Measurements from ENCODE around the gene CTSE.

Gene CTSE

GRCh38 chr1:206049293-206049692 is 25.6 kb upstream of the CTSE start:
- Histone ChIP-seq H3K9ac (ENCODE audit: low read length in 2 of 2) (no peak overlapping the region), H3K27me3 (ENCODE audit: control insufficient read depth in 1 of 2, insufficient read depth in 2 of 2, low read length in 2 of 2) (no peaks in the 10 kb centered on the region), H3K36me3 (ENCODE audit: control insufficient read depth in 2 of 2, insufficient read depth in 2 of 2, low read length in 2 of 2) (no peaks in the 10 kb centered on the region), H3K4me3 (ENCODE audit: low read length in 2 of 2) (no peak overlapping the region), H3K27ac (ENCODE audit: low read length) (no peak overlapping the region), H3K9me3 (ENCODE audit: control insufficient read depth in 2 of 2, low read length in 2 of 2) (no peaks in the 10 kb centered on the region), H3K4me1 (ENCODE audit: control insufficient read depth, insufficient read depth, low read length) (no peaks in the 10 kb centered on the region)

GRCh38 chr1:206048582-206048981 is 24.9 kb upstream of the CTSE start:
- H3K9me3 ChIP-seq (ENCODE audit: control insufficient read depth in 2 of 2, low read length in 2 of 2), result no peaks in the 10 kb centered on the region
- H3K36me3 ChIP-seq (ENCODE audit: control insufficient read depth in 2 of 2, insufficient read depth in 2 of 2, low read length in 2 of 2), result no peaks in the 10 kb centered on the region
- H3K9ac ChIP-seq (ENCODE audit: low read length in 2 of 2), result no peak overlapping the region
- no peaks in the 10 kb centered on the region for H3K27me3 ChIP-seq (ENCODE audit: control insufficient read depth in 1 of 2, insufficient read depth in 2 of 2, low read length in 2 of 2)
- no peak overlapping the region for H3K27ac ChIP-seq (ENCODE audit: low read length)
- no peaks in the 10 kb centered on the region for H3K4me1 ChIP-seq (ENCODE audit: control insufficient read depth, insufficient read depth, low read length)
- H3K4me3 ChIP-seq (ENCODE audit: low read length in 2 of 2), result no peak overlapping the region

- no peaks in the 10 kb centered on the region for H3K4me1 ChIP-seq (ENCODE audit: control insufficient read depth, insufficient read depth, low read length)
- no peak overlapping the region for H3K4me3 ChIP-seq (ENCODE audit: low read length in 2 of 2)
- H3K9ac ChIP-seq (ENCODE audit: low read length in 2 of 2), result no peak overlapping the region
- H3K9me3 ChIP-seq (ENCODE audit: control insufficient read depth in 2 of 2, low read length in 2 of 2), result no peaks in the 10 kb centered on the region
- H3K27me3 ChIP-seq (ENCODE audit: control insufficient read depth in 1 of 2, insufficient read depth in 2 of 2, low read length in 2 of 2), result no peaks in the 10 kb centered on the region
- no peaks in the 10 kb centered on the region for H3K36me3 ChIP-seq (ENCODE audit: control insufficient read depth in 2 of 2, insufficient read depth in 2 of 2, low read length in 2 of 2)
- no peak overlapping the region for H3K27ac ChIP-seq (ENCODE audit: low read length)
These were observed 23.6 kb upstream of the CTSE start for GRCh38 chr1:206047271-206047670.

GRCh38 chr1:206041640-206042039 is 17.9 kb upstream of the CTSE start:
- H3K9me3 ChIP-seq (ENCODE audit: control insufficient read depth in 2 of 2, low read length in 2 of 2), result no peaks in the 10 kb centered on the region
- H3K9ac ChIP-seq (ENCODE audit: low read length in 2 of 2), result no peak overlapping the region
- H3K4me1 ChIP-seq (ENCODE audit: control insufficient read depth, insufficient read depth, low read length), result no peaks in the 10 kb centered on the region
- H3K27ac ChIP-seq (ENCODE audit: low read length), result no peak overlapping the region
- no peaks in the 10 kb centered on the region for H3K36me3 ChIP-seq (ENCODE audit: control insufficient read depth in 2 of 2, insufficient read depth in 2 of 2, low read length in 2 of 2)
- no peak overlapping the region for H3K4me3 ChIP-seq (ENCODE audit: low read length in 2 of 2)
- peaks cover 8% of the 10 kb centered on the region in 2 donors for H3K27me3 ChIP-seq (ENCODE audit: control insufficient read depth in 1 of 2, insufficient read depth in 2 of 2, low read length in 2 of 2)

- no peak overlapping the region for H3K9ac ChIP-seq (ENCODE audit: low read length in 2 of 2)
- no peak overlapping the region for H3K4me3 ChIP-seq (ENCODE audit: low read length in 2 of 2)
- H3K27me3 ChIP-seq (ENCODE audit: control insufficient read depth in 1 of 2, insufficient read depth in 2 of 2, low read length in 2 of 2), result peaks cover 8% of the 10 kb centered on the region in 2 donors
- no peaks in the 10 kb centered on the region for H3K36me3 ChIP-seq (ENCODE audit: control insufficient read depth in 2 of 2, insufficient read depth in 2 of 2, low read length in 2 of 2)
- H3K9me3 ChIP-seq (ENCODE audit: control insufficient read depth in 2 of 2, low read length in 2 of 2), result no peaks in the 10 kb centered on the region
- H3K27ac ChIP-seq (ENCODE audit: low read length), result no peak overlapping the region
- H3K4me1 ChIP-seq (ENCODE audit: control insufficient read depth, insufficient read depth, low read length), result no peaks in the 10 kb centered on the region
These were observed 16.6 kb upstream of the CTSE start for GRCh38 chr1:206040328-206040727.

GRCh38 chr1:206039046-206039973 is 15.6 kb upstream of the CTSE start:
- H3K9me3 ChIP-seq (ENCODE audit: control insufficient read depth in 2 of 2, low read length in 2 of 2), result no peaks in the 10 kb centered on the region
- no peaks in the 10 kb centered on the region for H3K36me3 ChIP-seq (ENCODE audit: control insufficient read depth in 2 of 2, insufficient read depth in 2 of 2, low read length in 2 of 2)
- no peak overlapping the region for H3K4me3 ChIP-seq (ENCODE audit: low read length in 2 of 2)
- no peak overlapping the region for H3K27ac ChIP-seq (ENCODE audit: low read length)
- H3K27me3 ChIP-seq (ENCODE audit: control insufficient read depth in 1 of 2, insufficient read depth in 2 of 2, low read length in 2 of 2), result peaks cover 8% of the 10 kb centered on the region in 2 donors
- no peak overlapping the region for H3K9ac ChIP-seq (ENCODE audit: low read length in 2 of 2)
- no peaks in the 10 kb centered on the region for H3K4me1 ChIP-seq (ENCODE audit: control insufficient read depth, insufficient read depth, low read length)

- no peak overlapping the region for H3K27ac ChIP-seq (ENCODE audit: low read length)
- no peaks in the 10 kb centered on the region for H3K4me1 ChIP-seq (ENCODE audit: control insufficient read depth, insufficient read depth, low read length)
- no peaks in the 10 kb centered on the region for H3K36me3 ChIP-seq (ENCODE audit: control insufficient read depth in 2 of 2, insufficient read depth in 2 of 2, low read length in 2 of 2)
These were observed 13.9 kb upstream of the CTSE start for GRCh38 chr1:206037581-206037980.

GRCh38 chr1:206036663-206037455 is 13.2 kb upstream of the CTSE start:
- Histone ChIP-seq H3K4me1 (ENCODE audit: control insufficient read depth, insufficient read depth, low read length) (no peaks in the 10 kb centered on the region), H3K27ac (ENCODE audit: low read length) (no peak overlapping the region), H3K27me3 (ENCODE audit: control insufficient read depth in 1 of 2, insufficient read depth in 2 of 2, low read length in 2 of 2) (peaks cover 8% of the 10 kb centered on the region in 2 donors), H3K4me3 (ENCODE audit: low read length in 2 of 2) (no peak overlapping the region), H3K36me3 (ENCODE audit: control insufficient read depth in 2 of 2, insufficient read depth in 2 of 2, low read length in 2 of 2) (no peaks in the 10 kb centered on the region), H3K9ac (ENCODE audit: low read length in 2 of 2) (no peak overlapping the region), H3K9me3 (ENCODE audit: control insufficient read depth in 2 of 2, low read length in 2 of 2) (peaks cover 0 to 4% of the 10 kb centered on the region in 2 donors)

More at GRCh38 chr1:206037581-206037980, 13.9 kb upstream of the CTSE start:
- Histone ChIP-seq H3K9me3 (ENCODE audit: control insufficient read depth in 2 of 2, low read length in 2 of 2) (peaks cover 0 to 4% of the 10 kb centered on the region in 2 donors), H3K4me3 (ENCODE audit: low read length in 2 of 2) (no peak overlapping the region), H3K27me3 (ENCODE audit: control insufficient read depth in 1 of 2, insufficient read depth in 2 of 2, low read length in 2 of 2) (peaks cover 8% of the 10 kb centered on the region in 2 donors), H3K9ac (ENCODE audit: low read length in 2 of 2) (no peak overlapping the region)

- Histone ChIP-seq H3K4me3 (ENCODE audit: low read length in 2 of 2) (no peak overlapping the region), H3K36me3 (ENCODE audit: control insufficient read depth in 2 of 2, insufficient read depth in 2 of 2, low read length in 2 of 2) (no peaks in the 10 kb centered on the region), H3K4me1 (ENCODE audit: control insufficient read depth, insufficient read depth, low read length) (no peaks in the 10 kb centered on the region), H3K9me3 (ENCODE audit: control insufficient read depth in 2 of 2, low read length in 2 of 2) (peaks cover 0 to 4% of the 10 kb centered on the region in 2 donors), H3K27me3 (ENCODE audit: control insufficient read depth in 1 of 2, insufficient read depth in 2 of 2, low read length in 2 of 2) (peaks cover 3 to 5% of the 10 kb centered on the region in 2 donors), H3K27ac (ENCODE audit: low read length) (no peak overlapping the region), H3K9ac (ENCODE audit: low read length in 2 of 2) (no peak overlapping the region)
These were observed 11.3 kb upstream of the CTSE start for GRCh38 chr1:206035027-206035426.

- Histone ChIP-seq H3K4me1 (ENCODE audit: control insufficient read depth, insufficient read depth, low read length) (no peaks in the 10 kb centered on the region), H3K4me3 (ENCODE audit: low read length in 2 of 2) (no peak overlapping the region), H3K9me3 (ENCODE audit: control insufficient read depth in 2 of 2, low read length in 2 of 2) (peaks cover 0 to 4% of the 10 kb centered on the region in 2 donors), H3K27me3 (ENCODE audit: control insufficient read depth in 1 of 2, insufficient read depth in 2 of 2, low read length in 2 of 2) (peaks cover 3 to 5% of the 10 kb centered on the region in 2 donors), H3K36me3 (ENCODE audit: control insufficient read depth in 2 of 2, insufficient read depth in 2 of 2, low read length in 2 of 2) (no peaks in the 10 kb centered on the region), H3K9ac (ENCODE audit: low read length in 2 of 2) (no peak overlapping the region), H3K27ac (ENCODE audit: low read length) (no peak overlapping the region)
These were observed 8.9 kb upstream of the CTSE start for GRCh38 chr1:206032380-206033140.

Data from stomach smooth muscle (tissue), 2 donors.